Osteocyte (in vitro differentiated cells): ENCODE data around the gene NFKBIZ. TPM values are rescaled to one million over a fixed set of nuclear protein-coding genes. Genes with fewer than 3 reads are reported as not detected.

Experiments
- DNase-seq: peaks from one replicate; pipeline ENCODE4 v3.0.0; 2021; ENCODE audit warnings: mixed read lengths; ENCODE audit not compliant: unreplicated experiment; ENCODE audit errors: extremely low spot score
- H3K27ac Mint-ChIP-seq: one replicate; pipeline ENCODE4 v1.8.0; 2021; ENCODE audit warnings: mild to moderate bottlenecking, mixed read lengths; ENCODE audit not compliant: unreplicated experiment
- H3K27me3 Mint-ChIP-seq: one replicate; pipeline ENCODE4 v1.8.0; 2021; ENCODE audit warnings: mixed read lengths; ENCODE audit not compliant: unreplicated experiment
- H3K36me3 Mint-ChIP-seq: one replicate; pipeline ENCODE4 v1.8.0; 2021; ENCODE audit warnings: mixed read lengths; ENCODE audit not compliant: unreplicated experiment
- H3K4me1 Mint-ChIP-seq: one replicate; pipeline ENCODE4 v1.8.0; 2021; ENCODE audit warnings: mixed read lengths; ENCODE audit not compliant: unreplicated experiment
- H3K4me3 Mint-ChIP-seq: one replicate; pipeline ENCODE4 v1.8.0; 2021; ENCODE audit warnings: mild to moderate bottlenecking, moderate library complexity, mixed read lengths; ENCODE audit not compliant: unreplicated experiment
- H3K9me3 Mint-ChIP-seq: one replicate; pipeline ENCODE4 v1.8.0; 2021; ENCODE audit warnings: mixed read lengths; ENCODE audit not compliant: unreplicated experiment
- CTCF ChIP-seq: fragments of 200-600 bp; sonication (generic); IDR thresholded peaks from 2 replicates; pipeline ENCODE4 v1.5.0; 2021; ENCODE audit warnings: antibody characterized with exemption, mild to moderate bottlenecking, moderate library complexity
- total RNA-seq: library from RNA; stranded (reverse); gene quantifications from 2 replicates; pipeline ENCODE4 v1.2.1, GENCODE V29; 2021

Gene NFKBIZ
- total RNA-seq, 1 donor from 2014 or later, result 30.1 TPM

DNA sequence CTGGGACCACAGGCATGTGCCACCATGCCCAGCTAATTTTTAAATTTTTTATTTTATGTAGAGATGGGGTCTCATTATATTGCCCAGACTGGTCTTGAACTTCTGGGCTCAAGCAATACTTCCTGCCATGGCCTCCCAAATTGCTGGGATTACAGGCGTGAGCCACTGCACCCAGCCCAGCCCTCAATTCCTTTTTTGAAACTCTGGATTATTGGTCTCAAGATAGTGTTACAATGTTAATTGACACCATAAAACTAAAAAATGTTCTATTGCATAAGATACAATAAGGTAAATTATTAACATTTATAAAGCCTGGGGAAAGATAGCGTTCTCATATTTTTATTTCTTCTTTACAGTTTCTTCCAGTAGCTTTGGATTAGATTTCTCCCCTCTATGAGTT is 3.9 kb upstream of the NFKBIZ start:
- no peak for TF ChIP-seq CTCF
- no peak overlapping the region for H3K27ac Mint-ChIP-seq
- no peaks in the 10 kb centered on the region for H3K27me3 Mint-ChIP-seq
- peaks cover 10% of the 10 kb centered on the region for H3K9me3 Mint-ChIP-seq
- H3K36me3 Mint-ChIP-seq, result no peaks in the 10 kb centered on the region
- no peak overlapping the region for H3K4me3 Mint-ChIP-seq
- DNase-seq, result no peak
- peaks cover 20% of the 10 kb centered on the region for H3K4me1 Mint-ChIP-seq

- DNase-seq, result no peak
- Mint-ChIP-seq H3K27ac (no peak overlapping the region), H3K4me3 (no peak overlapping the region), H3K27me3 (no peaks in the 10 kb centered on the region), H3K4me1 (peaks cover 28% of the 10 kb centered on the region), H3K9me3 (peaks cover 10% of the 10 kb centered on the region), H3K36me3 (peaks cover under 1% of the 10 kb centered on the region)
- no peak for TF ChIP-seq CTCF
Observed at GRCh38 chr3:101846709-101847108, 2.6 kb upstream of the NFKBIZ start.

- TF ChIP-seq CTCF, result no peak
- Mint-ChIP-seq H3K9me3 (peaks cover 3% of the 10 kb centered on the region), H3K27me3 (no peaks in the 10 kb centered on the region), H3K4me3 (no peak overlapping the region), H3K36me3 (peaks cover 6% of the 10 kb centered on the region), H3K27ac (peak overlapping the region; percentile 95), H3K4me1 (peaks cover 30% of the 10 kb centered on the region)
- DNase-seq, result no peak
Observed at GRCh38 chr3:101847328-101847727, 2.0 kb upstream of the NFKBIZ start.

GRCh38 chr3:101848326-101848725 is 988 bp upstream of the NFKBIZ start:
- Mint-ChIP-seq H3K27ac (peak overlapping the region; percentile 95), H3K9me3 (no peaks in the 10 kb centered on the region), H3K4me3 (peak overlapping the region; percentile 74), H3K36me3 (peaks cover 16% of the 10 kb centered on the region), H3K27me3 (no peaks in the 10 kb centered on the region), H3K4me1 (peaks cover 27% of the 10 kb centered on the region)
- DNase-seq, result no peak
- TF ChIP-seq CTCF, result no peak

DNA sequence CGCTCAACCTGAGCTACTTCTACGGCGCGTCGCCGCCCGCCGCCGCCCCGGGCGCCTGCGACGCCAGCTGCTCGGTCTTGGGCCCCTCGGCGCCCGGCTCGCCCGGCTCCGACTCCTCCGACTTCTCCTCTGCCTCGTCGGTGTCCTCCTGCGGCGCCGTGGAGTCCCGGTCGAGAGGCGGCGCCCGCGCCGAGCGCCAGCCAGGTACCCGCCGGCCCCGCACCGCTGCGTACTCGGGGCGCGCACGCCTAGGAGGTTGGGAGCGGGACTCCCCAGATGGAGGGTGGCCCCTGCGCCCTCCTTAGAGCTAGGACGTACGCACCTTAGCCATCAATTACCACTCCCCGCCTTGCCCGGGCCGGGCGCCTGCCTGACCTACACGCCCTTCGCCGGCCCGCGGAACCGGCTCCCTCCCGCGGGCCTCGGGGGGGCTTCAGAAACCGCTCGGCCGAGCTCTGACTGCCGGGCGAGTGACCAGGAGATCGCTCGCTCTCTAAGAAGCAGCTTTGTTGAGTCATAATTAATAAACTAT is 466 bp downstream of the NFKBIZ start:
- peaks cover 34% of the 10 kb centered on the region for H3K4me1 Mint-ChIP-seq
- TF ChIP-seq CTCF, result peak; percentile 35
- no peaks in the 10 kb centered on the region for H3K9me3 Mint-ChIP-seq
- H3K27me3 Mint-ChIP-seq, result no peaks in the 10 kb centered on the region
- peak; percentile 87 for DNase-seq
- H3K27ac Mint-ChIP-seq, result peak overlapping the region; percentile 94
- peak overlapping the region; percentile 95 for H3K4me3 Mint-ChIP-seq
- H3K36me3 Mint-ChIP-seq, result peaks cover 29% of the 10 kb centered on the region
